GM12801 (cell line): ENCODE data around the gene ADGRE1.

Source experiments
- CTCF ChIP-seq: IDR thresholded peaks from one replicate; pipeline ENCODE4 v1.5.1; 2011; ENCODE audit warnings: control low read depth; ENCODE audit not compliant: insufficient read length; ENCODE audit errors: extremely low read depth

ADGRE1 gene

GRCh38 chr19:6971366-6971765 lies 84.0 kb downstream of the ADGRE1 start:
- no peak for TF ChIP-seq CTCF

DNA sequence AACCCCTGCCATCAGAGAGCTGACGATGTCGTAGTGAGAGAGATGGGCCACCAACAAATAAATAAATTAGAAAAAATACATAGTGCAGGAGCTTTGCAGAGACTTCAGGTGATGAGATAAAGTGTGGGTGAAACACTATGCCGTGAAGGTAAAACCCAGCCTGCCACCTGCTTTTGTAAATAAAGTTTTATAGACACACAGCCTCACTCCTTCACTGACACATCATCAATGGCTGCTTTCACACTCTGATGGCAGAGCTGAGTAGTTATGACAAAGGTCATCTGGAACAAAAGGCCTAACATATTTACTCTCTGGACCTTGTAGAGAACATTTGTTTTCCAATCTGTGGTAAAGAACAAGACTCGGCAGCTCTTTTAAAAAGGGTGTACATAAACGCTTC lies 88.8 kb downstream of the ADGRE1 start:
- no peak for TF ChIP-seq CTCF

DNA sequence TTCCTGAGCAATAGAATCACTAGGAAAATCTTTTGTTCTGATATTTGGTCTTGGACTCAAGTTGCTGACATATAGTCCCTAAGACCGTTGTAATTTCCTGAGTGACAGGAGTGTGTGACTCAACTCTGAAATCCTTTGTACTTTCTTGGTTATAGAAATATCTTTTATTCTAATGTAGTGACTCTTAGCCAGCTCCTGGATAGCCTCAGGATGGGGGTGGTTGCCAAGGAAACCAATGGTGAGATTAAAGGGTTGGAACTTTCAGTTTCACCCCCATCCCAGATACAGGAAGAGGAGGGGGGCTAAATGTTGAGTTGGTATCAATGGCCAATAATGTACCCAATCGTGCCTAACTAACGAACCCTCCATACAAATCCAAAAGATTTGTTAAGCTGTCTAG lies 92.0 kb downstream of the ADGRE1 start:
- TF ChIP-seq CTCF: no peak

- no peak for TF ChIP-seq CTCF
These were observed 96.1 kb downstream of the ADGRE1 start for GRCh38 chr19:6983448-6983847.

GRCh38 chr19:6987850-6988249 lies 100.5 kb downstream of the ADGRE1 start:
- TF ChIP-seq CTCF: no peak

DNA sequence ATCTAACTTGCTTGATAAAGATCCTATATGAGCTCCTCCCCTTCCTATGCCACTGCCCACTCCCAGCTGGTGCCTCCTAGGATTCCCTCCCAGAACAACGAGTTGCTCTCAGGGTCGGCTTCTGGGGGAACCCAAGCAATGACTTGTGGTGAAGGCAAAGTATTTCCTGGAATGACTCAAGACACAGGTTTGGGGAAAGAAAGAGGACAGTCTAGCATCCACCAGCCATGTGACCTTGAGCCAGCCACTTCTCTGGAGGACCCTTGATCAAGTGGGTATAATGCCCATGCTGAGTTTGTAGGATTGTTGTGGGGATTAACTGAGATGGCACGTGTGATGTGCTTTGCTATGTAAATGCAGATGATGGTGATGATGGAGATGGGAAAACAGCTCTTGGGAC lies 100.9 kb downstream of the ADGRE1 start:
- no peak for TF ChIP-seq CTCF
